Bronchial epithelial cell (primary cell): ENCODE measurements around the gene PDE4B. TPM values are rescaled to one million over a fixed set of nuclear protein-coding genes. Genes with fewer than 3 reads are reported as not detected.
A peak's percentile ranks its signal among the peaks of the same experiment; 100 is the strongest.

Experiments used
- DNase-seq: peaks from one replicate; pipeline ENCODE4 v3.0.0-alpha.2; 2010; ENCODE audit warnings: low read depth
- FAIRE-seq: peaks from 2 replicates; lab custom pipeline; 2011; peaks lifted over from hg19 to GRCh38; lab: Jason Lieb, UNC
- H3K27me3 ChIP-seq: 2 replicates; pipeline ENCODE4 v1.5.1; 2011; ENCODE audit warnings: low read length; ENCODE audit not compliant: control insufficient read depth, insufficient read depth
- H3K36me3 ChIP-seq: 2 replicates; pipeline ENCODE4 v1.5.1; 2011; ENCODE audit warnings: low read length; ENCODE audit not compliant: control insufficient read depth, insufficient read depth
- H3K4me3 ChIP-seq: 2 replicates; pipeline ENCODE4 v1.5.1; 2011; ENCODE audit warnings: mild to moderate bottlenecking, low read depth, low read length, control low read depth
- total RNA-seq: library from RNA; depleted of rRNA; stranded (reverse); fragments of >200 nt; gene quantifications from 2 replicates; pipeline ENCODE4 v1.2.1, GENCODE V29; 2014
- TF ChIP-seq, protein P1 (sequence below): IDR thresholded peaks from 2 replicates; pipeline ENCODE4 v1.5.1; 2011; ENCODE audit warnings: mild to moderate bottlenecking, moderate library complexity, low read length, control low read depth, inconsistent platforms; ENCODE audit not compliant: insufficient read depth, severe bottlenecking

PDE4B gene
- total RNA-seq, 1 donor from 2014 or later: 0.26 TPM

- H3K36me3 ChIP-seq: no peaks in the 10 kb centered on the region
- no peak overlapping the region for H3K4me3 ChIP-seq
- TF ChIP-seq, protein P1, sequence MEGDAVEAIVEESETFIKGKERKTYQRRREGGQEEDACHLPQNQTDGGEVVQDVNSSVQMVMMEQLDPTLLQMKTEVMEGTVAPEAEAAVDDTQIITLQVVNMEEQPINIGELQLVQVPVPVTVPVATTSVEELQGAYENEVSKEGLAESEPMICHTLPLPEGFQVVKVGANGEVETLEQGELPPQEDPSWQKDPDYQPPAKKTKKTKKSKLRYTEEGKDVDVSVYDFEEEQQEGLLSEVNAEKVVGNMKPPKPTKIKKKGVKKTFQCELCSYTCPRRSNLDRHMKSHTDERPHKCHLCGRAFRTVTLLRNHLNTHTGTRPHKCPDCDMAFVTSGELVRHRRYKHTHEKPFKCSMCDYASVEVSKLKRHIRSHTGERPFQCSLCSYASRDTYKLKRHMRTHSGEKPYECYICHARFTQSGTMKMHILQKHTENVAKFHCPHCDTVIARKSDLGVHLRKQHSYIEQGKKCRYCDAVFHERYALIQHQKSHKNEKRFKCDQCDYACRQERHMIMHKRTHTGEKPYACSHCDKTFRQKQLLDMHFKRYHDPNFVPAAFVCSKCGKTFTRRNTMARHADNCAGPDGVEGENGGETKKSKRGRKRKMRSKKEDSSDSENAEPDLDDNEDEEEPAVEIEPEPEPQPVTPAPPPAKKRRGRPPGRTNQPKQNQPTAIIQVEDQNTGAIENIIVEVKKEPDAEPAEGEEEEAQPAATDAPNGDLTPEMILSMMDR: no peak
- FAIRE-seq (no peak), DNase-seq (no peak)
- no peaks in the 10 kb centered on the region for H3K27me3 ChIP-seq
Observed at GRCh38 chr1:66309006-66309741, 516.5 kb downstream of the PDE4B start.

DNA sequence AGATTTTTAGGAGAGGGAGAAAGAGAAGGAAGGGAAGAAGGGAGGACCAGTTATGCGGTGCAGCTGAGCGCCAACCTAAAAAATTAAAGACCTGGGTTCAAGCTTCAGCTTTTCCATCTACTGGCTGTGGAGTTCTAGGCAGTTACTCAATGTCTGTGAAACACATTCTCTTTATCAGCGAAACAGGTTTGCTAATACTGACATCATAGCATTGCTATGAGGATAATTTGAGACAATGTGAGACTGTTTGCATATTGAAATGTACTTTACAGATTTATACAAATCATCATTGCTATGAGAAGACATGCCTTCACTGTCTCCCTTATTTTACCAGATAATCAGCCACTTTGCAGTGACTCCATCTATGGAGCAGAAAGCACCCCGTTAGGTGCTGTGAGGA, 518.4 kb downstream of the PDE4B start:
- Histone ChIP-seq H3K27me3 (no peaks in the 10 kb centered on the region), H3K4me3 (no peak overlapping the region), H3K36me3 (no peaks in the 10 kb centered on the region)
- peak; percentile 66 for DNase-seq
- FAIRE-seq: no peak
- TF ChIP-seq, protein P1: no peak

DNA sequence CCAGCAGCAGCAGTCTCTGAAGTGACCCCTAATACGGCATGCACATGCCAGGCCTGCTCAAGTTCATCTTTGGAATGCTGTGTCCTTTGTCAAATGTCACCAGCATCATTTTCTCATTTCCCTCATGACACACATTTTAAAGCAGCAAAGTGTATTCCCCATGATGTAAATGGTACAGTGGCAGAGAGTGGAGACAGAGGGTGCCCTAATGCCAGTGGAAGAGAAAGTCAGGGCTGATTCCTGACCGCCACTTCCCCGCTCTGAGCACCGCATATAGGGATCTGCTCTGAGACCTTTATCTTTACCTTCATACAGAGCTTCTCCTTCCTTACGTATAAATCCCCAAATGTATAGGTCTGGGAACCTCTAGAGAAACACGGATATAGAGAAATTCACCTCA, 518.9 kb downstream of the PDE4B start:
- H3K4me3 ChIP-seq: no peak overlapping the region
- H3K27me3 ChIP-seq: no peaks in the 10 kb centered on the region
- FAIRE-seq (no peak), DNase-seq (no peak)
- TF ChIP-seq, protein P1: no peak
- no peaks in the 10 kb centered on the region for H3K36me3 ChIP-seq

GRCh38 chr1:66312271-66312990, 519.7 kb downstream of the PDE4B start:
- no peak for FAIRE-seq
- no peak for DNase-seq
- Histone ChIP-seq H3K4me3 (no peak overlapping the region), H3K27me3 (no peaks in the 10 kb centered on the region), H3K36me3 (no peaks in the 10 kb centered on the region)
- TF ChIP-seq, protein P1: no peak

DNA sequence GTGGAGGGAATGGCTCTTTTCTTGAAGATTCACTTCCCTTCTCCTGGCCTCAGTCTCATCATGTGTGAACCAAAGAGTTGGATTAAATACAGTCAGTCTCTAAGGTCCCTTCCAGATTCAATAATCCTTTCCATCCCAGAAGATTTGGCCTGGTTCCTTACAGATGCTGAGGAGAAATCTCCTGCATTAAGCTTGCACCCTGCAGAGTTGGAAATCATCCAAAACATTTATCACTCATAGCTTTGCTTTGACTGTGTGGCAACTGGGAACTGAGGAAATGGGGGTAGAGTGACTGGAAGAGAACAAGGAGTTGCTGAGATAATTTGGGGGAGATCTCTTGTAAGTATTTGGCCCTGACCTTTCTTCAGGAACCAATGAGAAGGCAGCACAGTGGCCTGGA, 520.7 kb downstream of the PDE4B start:
- Histone ChIP-seq H3K36me3 (no peaks in the 10 kb centered on the region), H3K27me3 (no peaks in the 10 kb centered on the region), H3K4me3 (no peak overlapping the region)
- DNase-seq (peak; percentile 44), FAIRE-seq (no peak)
- TF ChIP-seq, protein P1: no peak
